Breast epithelium (tissue), 4 donors: ENCODE measurements around the gene MXRA8. TPM values are rescaled to one million over a fixed set of nuclear protein-coding genes. Genes with fewer than 3 reads are reported as not detected.

Source experiments
- DNase-seq, 2 donors: peaks; one replicate each; pipeline ENCODE4 v3.0.0-alpha.2; 2019; ENCODE audit warnings: low spot score in 2 of 2
- H3K27ac ChIP-seq, 2 donors: fragments of 200-600 bp; sonication (generic) in 1 of 2; one replicate each; pipeline ENCODE4 v1.5.1; 2016 to 2019; ENCODE audit warnings: mild to moderate bottlenecking in 1 of 2
- H3K27me3 ChIP-seq, 2 donors: fragments of 200-600 bp; sonication (generic) in 1 of 2; one replicate each; pipeline versions ENCODE4 v1.5.1 to v1.6.0; 2017 to 2019; ENCODE audit warnings: control low read depth in 1 of 2, mild to moderate bottlenecking in 1 of 2
- H3K36me3 ChIP-seq: fragments of 200-600 bp; one replicate; pipeline ENCODE4 v1.5.1; 2019
- H3K4me1 ChIP-seq, 2 donors: fragments of 200-600 bp; sonication (generic); one replicate each; pipeline ENCODE4 v1.5.1; 2016 to 2019; ENCODE audit warnings: control low read depth in 1 of 2
- H3K4me3 ChIP-seq, 3 donors: fragments of 200-600 bp; sonication (generic); 1 replicate in 2 of 3; 2 replicates in 1 of 3; pipeline ENCODE4 v1.5.1; 2016 to 2019; ENCODE audit warnings: mild to moderate bottlenecking in 3 of 3, moderate library complexity in 2 of 3
- H3K9me3 ChIP-seq, 2 donors: fragments of 200-600 bp; sonication (generic) in 1 of 2; one replicate each; pipeline ENCODE4 v1.5.1; 2016 to 2019; ENCODE audit warnings: control low read depth in 1 of 2
- CTCF ChIP-seq, 3 donors: fragments of 450-650 bp; IDR thresholded peaks; one replicate each; pipeline ENCODE4 v1.5.1; 2016 to 2017; ENCODE audit warnings: antibody characterized with exemption in 3 of 3, mild to moderate bottlenecking in 3 of 3, moderate library complexity in 3 of 3
- POLR2A ChIP-seq: fragments of 450-650 bp; IDR thresholded peaks from one replicate; pipeline ENCODE4 v1.6.1; 2016; ENCODE audit warnings: antibody characterized with exemption, mild to moderate bottlenecking, moderate library complexity
- POLR2AphosphoS5 ChIP-seq, 3 donors: sonication (generic); formaldehyde crosslinking; IDR thresholded peaks; one replicate each; pipeline ENCODE4 v1.6.1; 2017; ENCODE audit warnings: antibody characterized with exemption in 3 of 3
- intact Hi-C: fragments of 100-400 bp; cut with DNase I; formaldehyde crosslinking; loops from one replicate; pipeline ENCODE4 v1.15.1; 2023; ENCODE audit warnings: low total_unique reads
- total RNA-seq, 3 donors: library from RNA; depleted of rRNA; stranded (reverse); fragments of >200 nt; gene quantifications; one replicate each; pipeline ENCODE4 v1.1.0, GENCODE V29; 2016

MXRA8 gene
- total RNA-seq, 3 donors from 2014 or later = 93.4 to 308 (median 99.8) TPM

- no peak for TF ChIP-seq CTCF (IDR thresholded peaks at IDR 0.05)
- no peak for TF ChIP-seq POLR2A
- TF ChIP-seq POLR2AphosphoS5 (IDR thresholded peaks at IDR 0.05) = no peak
- H3K4me3 ChIP-seq = no peak overlapping the region
- intact Hi-C loops = no loop called here
- no peaks in the 10 kb centered on the region for H3K36me3 ChIP-seq
- H3K27ac ChIP-seq = peak overlapping the region; percentile 2 to 7
- H3K4me1 ChIP-seq = peaks cover 21 to 24% of the 10 kb centered on the region in 2 donors
- H3K27me3 ChIP-seq = no peaks in the 10 kb centered on the region
- no peaks in the 10 kb centered on the region for H3K9me3 ChIP-seq
- DNase-seq = peak; percentile 75 to 92
Observed at GRCh38 chr1:1364266-1364665, 5.9 kb upstream of the MXRA8 start.

- Histone ChIP-seq H3K4me1 (peaks cover 26 to 31% of the 10 kb centered on the region in 2 donors), H3K36me3 (no peaks in the 10 kb centered on the region)
- DNase-seq = peak; percentile 61 to 69
Observed at GRCh38 chr1:1361982-1362423, 3.6 kb upstream of the MXRA8 start.

GRCh38 chr1:1361233-1361981, 3.1 kb upstream of the MXRA8 start:
- H3K27me3 ChIP-seq = no peaks in the 10 kb centered on the region
- DNase-seq = no peak
- H3K27ac ChIP-seq = peak overlapping the region; percentile 92 to 98
- H3K36me3 ChIP-seq = no peaks in the 10 kb centered on the region
- TF ChIP-seq CTCF (IDR thresholded peaks at IDR 0.05) = no peak
- TF ChIP-seq POLR2A = no peak
- no peak for TF ChIP-seq POLR2AphosphoS5 (IDR thresholded peaks at IDR 0.05)
- no peaks in the 10 kb centered on the region for H3K9me3 ChIP-seq
- H3K4me3 ChIP-seq = peak overlapping the region; percentile 10 to 76 (median 13)
- H3K4me1 ChIP-seq = peaks cover 26 to 31% of the 10 kb centered on the region in 2 donors
- intact Hi-C loops = no loop called here

More at GRCh38 chr1:1361982-1362423, 3.6 kb upstream of the MXRA8 start:
- peak overlapping the region; percentile 92 to 98 for H3K27ac ChIP-seq
- no peaks in the 10 kb centered on the region for H3K9me3 ChIP-seq
- H3K4me3 ChIP-seq = peak overlapping the region; percentile 10 to 76 (median 13)
- TF ChIP-seq CTCF (IDR thresholded peaks at IDR 0.05) (no peak), POLR2AphosphoS5 (IDR thresholded peaks at IDR 0.05) (peak in 1 of 3 donors; percentile 32), POLR2A (no peak)
- intact Hi-C loops = no loop called here
- no peaks in the 10 kb centered on the region for H3K27me3 ChIP-seq

GRCh38 chr1:1360506-1361169, 2.3 kb upstream of the MXRA8 start:
- Histone ChIP-seq H3K27me3 (no peaks in the 10 kb centered on the region), H3K4me3 (peak overlapping the region in 2 of 3 donors; percentile 70 to 76), H3K4me1 (peaks cover 26 to 31% of the 10 kb centered on the region in 2 donors), H3K36me3 (no peaks in the 10 kb centered on the region), H3K27ac (peak overlapping the region; percentile 92 to 98), H3K9me3 (no peaks in the 10 kb centered on the region)
- TF ChIP-seq CTCF (IDR thresholded peaks at IDR 0.05) (no peak), POLR2AphosphoS5 (IDR thresholded peaks at IDR 0.05) (peak; percentile 26 to 71 (median 42))
- intact Hi-C loops = no loop called here
- DNase-seq = peak; percentile 81 to 83
